GM12891 (cell line): ENCODE results near the gene LSM3.

ENCODE experiments used
- POLR2A ChIP-seq: IDR thresholded peaks from 2 replicates; pipeline ENCODE4 v1.6.1; 2011; ENCODE audit warnings: low read depth, low read length, control low read depth
- POLR2AphosphoS5 ChIP-seq: IDR thresholded peaks from 2 replicates; pipeline ENCODE4 v1.6.1; 2011; ENCODE audit warnings: low read depth, low read length, control low read depth
- SPI1 ChIP-seq: IDR thresholded peaks from 2 replicates; pipeline ENCODE4 v1.6.1; 2011; ENCODE audit warnings: low read depth, low read length, control low read depth

DNA sequence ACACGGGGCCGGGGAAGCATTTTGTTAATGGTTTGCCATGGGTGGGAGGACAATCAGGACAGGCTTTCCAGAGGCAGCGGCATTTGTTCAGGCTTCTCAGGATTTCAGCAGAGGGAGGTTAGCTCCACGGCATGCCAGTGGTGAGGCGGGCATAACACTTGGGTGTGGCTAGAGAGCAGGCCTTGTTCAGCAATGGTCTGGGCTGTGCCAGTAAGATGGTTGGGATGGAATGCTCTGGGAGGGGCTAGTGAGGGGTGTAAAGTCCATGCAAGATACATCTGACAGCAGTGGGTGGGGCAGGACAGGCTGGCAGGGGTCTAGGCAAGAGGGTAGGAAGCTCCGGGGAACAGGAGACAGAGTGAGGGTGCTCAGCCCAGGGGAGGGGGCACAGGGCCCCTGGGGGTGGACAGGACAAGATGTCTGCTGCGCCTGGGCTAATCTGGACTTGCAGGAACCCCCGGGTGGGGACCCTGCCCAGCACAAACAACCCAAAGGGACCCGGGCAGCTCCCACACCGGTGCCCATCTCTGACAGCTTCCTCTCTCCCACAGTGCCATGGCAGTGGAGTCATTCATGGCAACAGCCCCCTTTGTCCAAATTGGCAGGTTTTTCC, 45.3 kb upstream of the LSM3 start:
- TF ChIP-seq POLR2A (no peak), SPI1 (no peak), POLR2AphosphoS5 (no peak)
